ENCODE results near the gene FAM227A. TPM values are rescaled to one million over a fixed set of nuclear protein-coding genes. Genes with fewer than 3 reads are reported as not detected.

The FAM227A gene
- total and polyA plus RNA-seq, 2 of the 13 experiments (the other 11 are each of a cell fraction or from before 2014, with no cell fraction given), result 1.0 to 1.5 TPM

DNA sequence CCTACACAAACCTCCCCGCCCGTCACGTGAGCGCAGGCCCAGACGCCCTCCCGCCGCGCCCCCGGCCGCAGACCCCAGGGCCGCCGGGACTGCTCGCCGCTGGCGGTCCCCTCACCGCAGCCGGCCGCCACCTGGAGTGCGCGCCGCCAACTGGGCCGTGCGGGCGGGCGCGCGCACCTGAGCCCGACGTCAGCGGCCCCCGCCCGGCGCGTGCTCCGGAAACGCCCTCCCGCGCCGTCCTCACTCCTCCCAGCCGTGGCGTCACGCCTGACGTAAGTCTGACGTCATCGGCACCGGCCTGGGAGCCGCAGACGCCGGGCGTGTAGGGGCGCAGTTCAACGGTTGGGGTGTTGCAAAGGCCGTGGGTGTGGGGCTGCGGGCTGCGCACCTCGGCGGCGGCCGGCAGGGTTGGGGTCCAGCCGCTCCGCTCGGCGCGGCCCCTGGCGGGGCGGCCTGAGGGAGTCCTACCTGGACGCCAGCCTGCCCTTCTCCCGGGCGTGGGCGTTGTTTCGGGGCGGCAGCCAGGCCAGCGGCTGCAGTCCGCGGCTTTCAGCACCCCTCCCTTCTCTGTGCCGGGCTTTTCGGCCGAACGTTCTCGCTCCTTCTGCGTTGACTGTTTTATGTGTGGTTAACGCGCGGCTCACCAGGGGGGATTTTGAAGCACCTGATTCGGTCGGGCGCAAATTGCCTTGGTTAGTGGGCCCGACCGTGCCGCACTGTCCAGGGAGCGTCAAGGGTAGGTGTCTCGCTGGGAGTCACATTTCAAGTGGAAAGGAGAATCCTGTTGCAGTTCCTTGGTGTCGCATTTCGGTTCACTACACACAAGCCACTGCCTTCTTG is 44.8 kb upstream of the FAM227A start, which contains the start of gene JOSD1 (continued):
- TF ChIP-seq DPF2 (CRISPR knock-in tag; IDR thresholded peaks at IDR 0.05; ENCODE audit: borderline replicate concordance, low read depth), result no peak; the same call in 1 of the 2 replicates
- TF ChIP-seq EED (CRISPR knock-in tag; IDR thresholded peaks at IDR 0.05), result peak; percentile 53; the same call in 1 of the 2 replicates
- no peak for TF ChIP-seq ZNF101 (CRISPR knock-in tag; IDR thresholded peaks at IDR 0.05; ENCODE audit: borderline replicate concordance, low read depth)
- no peak for TF ChIP-seq ZNF382 (CRISPR knock-in tag; IDR thresholded peaks at IDR 0.05; ENCODE audit: borderline replicate concordance)
- no peak for TF ChIP-seq PAF1 (CRISPR knock-in tag; IDR thresholded peaks at IDR 0.05)
- TF ChIP-seq HNF4A (CRISPR knock-in tag; IDR thresholded peaks at IDR 0.05), result no peak; the same call in 1 of the 2 replicates
- peak; percentile 37; the same call in 1 of the 2 replicates for TF ChIP-seq PPARG (CRISPR knock-in tag; conservative IDR thresholded peaks at IDR 0.05)
- TF ChIP-seq SRY (CRISPR knock-in tag; IDR thresholded peaks at IDR 0.05), result peak; percentile 95
- peak; percentile 50; the same call in 1 of the 2 replicates for TF ChIP-seq ETV6 (CRISPR knock-in tag; conservative IDR thresholded peaks at IDR 0.05)
- TF ChIP-seq, protein P1, sequence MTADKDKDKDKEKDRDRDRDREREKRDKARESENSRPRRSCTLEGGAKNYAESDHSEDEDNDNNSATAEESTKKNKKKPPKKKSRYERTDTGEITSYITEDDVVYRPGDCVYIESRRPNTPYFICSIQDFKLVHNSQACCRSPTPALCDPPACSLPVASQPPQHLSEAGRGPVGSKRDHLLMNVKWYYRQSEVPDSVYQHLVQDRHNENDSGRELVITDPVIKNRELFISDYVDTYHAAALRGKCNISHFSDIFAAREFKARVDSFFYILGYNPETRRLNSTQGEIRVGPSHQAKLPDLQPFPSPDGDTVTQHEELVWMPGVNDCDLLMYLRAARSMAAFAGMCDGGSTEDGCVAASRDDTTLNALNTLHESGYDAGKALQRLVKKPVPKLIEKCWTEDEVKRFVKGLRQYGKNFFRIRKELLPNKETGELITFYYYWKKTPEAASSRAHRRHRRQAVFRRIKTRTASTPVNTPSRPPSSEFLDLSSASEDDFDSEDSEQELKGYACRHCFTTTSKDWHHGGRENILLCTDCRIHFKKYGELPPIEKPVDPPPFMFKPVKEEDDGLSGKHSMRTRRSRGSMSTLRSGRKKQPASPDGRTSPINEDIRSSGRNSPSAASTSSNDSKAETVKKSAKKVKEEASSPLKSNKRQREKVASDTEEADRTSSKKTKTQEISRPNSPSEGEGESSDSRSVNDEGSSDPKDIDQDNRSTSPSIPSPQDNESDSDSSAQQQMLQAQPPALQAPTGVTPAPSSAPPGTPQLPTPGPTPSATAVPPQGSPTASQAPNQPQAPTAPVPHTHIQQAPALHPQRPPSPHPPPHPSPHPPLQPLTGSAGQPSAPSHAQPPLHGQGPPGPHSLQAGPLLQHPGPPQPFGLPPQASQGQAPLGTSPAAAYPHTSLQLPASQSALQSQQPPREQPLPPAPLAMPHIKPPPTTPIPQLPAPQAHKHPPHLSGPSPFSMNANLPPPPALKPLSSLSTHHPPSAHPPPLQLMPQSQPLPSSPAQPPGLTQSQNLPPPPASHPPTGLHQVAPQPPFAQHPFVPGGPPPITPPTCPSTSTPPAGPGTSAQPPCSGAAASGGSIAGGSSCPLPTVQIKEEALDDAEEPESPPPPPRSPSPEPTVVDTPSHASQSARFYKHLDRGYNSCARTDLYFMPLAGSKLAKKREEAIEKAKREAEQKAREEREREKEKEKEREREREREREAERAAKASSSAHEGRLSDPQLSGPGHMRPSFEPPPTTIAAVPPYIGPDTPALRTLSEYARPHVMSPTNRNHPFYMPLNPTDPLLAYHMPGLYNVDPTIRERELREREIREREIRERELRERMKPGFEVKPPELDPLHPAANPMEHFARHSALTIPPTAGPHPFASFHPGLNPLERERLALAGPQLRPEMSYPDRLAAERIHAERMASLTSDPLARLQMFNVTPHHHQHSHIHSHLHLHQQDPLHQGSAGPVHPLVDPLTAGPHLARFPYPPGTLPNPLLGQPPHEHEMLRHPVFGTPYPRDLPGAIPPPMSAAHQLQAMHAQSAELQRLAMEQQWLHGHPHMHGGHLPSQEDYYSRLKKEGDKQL (CRISPR knock-in tag; IDR thresholded peaks at IDR 0.05; ENCODE audit: low read depth), result 0 out of 2 replicates have a peak, but pooled peaks have one; percentile 43
- peak; percentile 28 for TF ChIP-seq CBX1 (IDR thresholded peaks at IDR 0.05; ENCODE audit: low read depth)
- TF ChIP-seq ZNF780A (CRISPR knock-in tag; IDR thresholded peaks at IDR 0.05), result no peak
- TF ChIP-seq ZNF883 (CRISPR knock-in tag; IDR thresholded peaks at IDR 0.05; ENCODE audit: not compliant biosample characterization), result peak; percentile 41
- TF ChIP-seq AGO2 (optimal IDR thresholded peaks at IDR 0.05; ENCODE audit: low read depth, low read length), result peak; percentile 65
- TF ChIP-seq ZNF230 (CRISPR knock-in tag; IDR thresholded peaks at IDR 0.05), result peak; percentile 64; the same call in 1 of the 2 replicates
- TF ChIP-seq, protein P2, sequence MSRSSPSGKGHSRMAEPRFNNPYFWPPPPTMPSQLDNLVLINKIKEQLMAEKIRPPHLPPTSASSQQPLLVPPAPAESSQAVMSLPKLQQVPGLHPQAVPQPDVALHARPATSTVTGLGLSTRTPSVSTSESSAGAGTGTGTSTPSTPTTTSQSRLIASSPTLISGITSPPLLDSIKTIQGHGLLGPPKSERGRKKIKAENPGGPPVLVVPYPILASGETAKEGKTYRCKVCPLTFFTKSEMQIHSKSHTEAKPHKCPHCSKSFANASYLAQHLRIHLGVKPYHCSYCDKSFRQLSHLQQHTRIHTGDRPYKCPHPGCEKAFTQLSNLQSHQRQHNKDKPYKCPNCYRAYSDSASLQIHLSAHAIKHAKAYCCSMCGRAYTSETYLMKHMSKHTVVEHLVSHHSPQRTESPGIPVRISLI (CRISPR knock-in tag; IDR thresholded peaks at IDR 0.05; ENCODE audit: borderline replicate concordance), result peak; percentile 17; the same call in 1 of the 2 replicates
- 0 out of 2 replicates have a peak, but pooled peaks have one; percentile 50 for TF ChIP-seq ZNF616 (CRISPR knock-in tag; IDR thresholded peaks at IDR 0.05; ENCODE audit: low read depth)
- no peak for TF ChIP-seq ZNF747 (CRISPR knock-in tag; IDR thresholded peaks at IDR 0.05; ENCODE audit: borderline replicate concordance)
- no peak for TF ChIP-seq TEAD2 (CRISPR knock-in tag; IDR thresholded peaks at IDR 0.05)
- peak; percentile 93 for TF ChIP-seq RBFOX2 (IDR thresholded peaks at IDR 0.05; ENCODE audit: low read depth, low read length)
- no peak for TF ChIP-seq ZNF598 (CRISPR knock-in tag; IDR thresholded peaks at IDR 0.05; ENCODE audit: borderline replicate concordance)
- TF ChIP-seq IKZF4 (CRISPR knock-in tag; IDR thresholded peaks at IDR 0.05; ENCODE audit: borderline replicate concordance, low read depth, not compliant biosample characterization), result peak; percentile 73

Data from HepG2 (cell line).